HG02973 (cell line): ENCODE measurements around the gene MALSU1.

Source experiments
- ATAC-seq: cut with Tn5 transposase; IDR thresholded peaks from one replicate; pipeline ENCODE4 v1.9.1; 2021; ENCODE audit warnings: moderate library complexity; ENCODE audit not compliant: unreplicated experiment

MALSU1 gene

DNA sequence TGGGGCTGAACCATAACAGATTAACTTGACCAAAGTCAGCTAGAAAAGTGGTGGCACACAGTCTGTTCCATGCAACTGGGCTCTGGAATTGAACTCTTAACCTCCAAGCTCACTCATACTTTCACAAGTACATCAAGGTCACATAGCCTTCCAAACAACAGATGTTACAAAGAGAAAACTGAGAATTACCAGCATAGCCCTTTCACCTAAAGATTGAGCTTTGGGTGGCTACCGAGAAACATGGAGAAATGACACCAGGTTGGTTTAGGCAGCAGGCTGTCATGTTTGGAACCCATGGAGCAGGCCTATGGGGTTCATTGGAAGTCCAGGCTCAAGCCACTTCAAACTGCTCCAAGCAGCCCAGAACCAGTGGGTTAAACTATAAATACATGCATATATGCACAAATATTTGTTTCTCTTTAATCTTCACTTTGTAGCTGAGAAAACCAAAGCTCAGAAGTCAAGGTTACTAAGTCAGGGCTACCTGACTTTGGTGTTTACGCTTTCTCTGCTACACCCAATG, 59.1 kb downstream of the MALSU1 start:
- ATAC-seq: no peak
